Hepatocyte (in vitro differentiated cells): Measurements from ENCODE around the gene C2orf78.

Source experiments
- CTCF ChIP-seq: fragments of 200-600 bp; sonication (generic); IDR thresholded peaks from 2 replicates; pipeline ENCODE4 v1.5.1; 2016; ENCODE audit warnings: antibody characterized with exemption, mild to moderate bottlenecking; ENCODE audit not compliant: poor library complexity
- EZH2 ChIP-seq: fragments of 200-600 bp; sonication (generic); IDR thresholded peaks from 2 replicates; pipeline ENCODE4 v1.6.1; 2016; ENCODE audit warnings: antibody characterized with exemption, mild to moderate bottlenecking, borderline replicate concordance
- EZH2phosphoT487 ChIP-seq: fragments of 200-600 bp; sonication (generic); IDR thresholded peaks from one replicate; pipeline ENCODE4 v1.6.1; 2018; ENCODE audit warnings: antibody characterized with exemption, mild to moderate bottlenecking, low read depth, moderate library complexity; ENCODE audit not compliant: unreplicated experiment, severe bottlenecking

GRCh38 chr2:73739101-73739500 lies 44.9 kb upstream of the C2orf78 start:
- TF ChIP-seq CTCF = no peak
- TF ChIP-seq EZH2phosphoT487 = no peak
- no peak for TF ChIP-seq EZH2
